ENCODE data around the gene VPS37D.
"Not testable (repeated sequence)": the region's sequence is repeated elsewhere in the genome, so short reads cannot be mapped to it uniquely, and the experiment has no call there.

Gene VPS37D

DNA sequence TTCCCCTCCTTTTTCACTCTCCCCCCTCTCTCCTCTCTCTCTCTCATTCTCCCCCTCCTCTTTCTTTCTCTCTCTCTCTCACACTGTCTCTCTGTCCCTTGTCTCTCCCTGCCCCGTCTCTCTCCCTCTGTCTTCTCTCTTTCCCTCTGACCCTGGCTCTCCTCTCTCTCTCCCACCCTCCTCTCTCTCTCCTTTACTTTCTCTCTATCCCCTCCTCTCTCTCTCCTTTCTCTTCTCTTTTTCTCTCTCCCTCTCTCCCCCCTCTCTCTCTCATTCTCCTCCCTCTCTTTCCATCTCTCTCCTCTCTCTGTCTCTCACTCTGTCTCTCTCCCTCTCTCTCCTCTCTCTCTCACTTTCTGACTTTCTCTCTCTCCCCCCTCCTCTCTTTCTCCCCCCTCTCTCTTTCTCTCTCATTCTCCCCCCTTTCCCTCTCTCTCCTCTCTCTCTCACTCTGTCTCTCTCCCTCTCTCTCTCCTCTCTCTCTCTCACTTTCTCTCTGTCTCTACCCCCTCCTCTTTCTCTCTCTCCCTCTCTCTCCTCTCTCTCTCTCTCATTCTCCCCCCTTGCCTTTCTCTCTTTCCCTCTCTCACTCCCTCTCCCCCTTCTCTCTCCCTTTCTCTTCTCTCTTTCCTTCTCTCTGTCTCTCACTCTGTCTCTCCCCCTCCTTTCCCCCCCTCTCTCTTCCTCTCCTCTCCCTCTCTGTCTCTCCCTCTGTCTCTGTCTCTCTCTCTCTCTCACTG is 18.9 kb upstream of the VPS37D start:
- no CpG with 5 or more reads among the region's 1 CpG for WGBS (ENCODE audit: extremely low coverage, insufficient coverage, low lambda C conversion rate)
- Histone ChIP-seq H3K23ac (ENCODE audit: low read length) (no peak overlapping the region), H3K36me3 (ENCODE audit: control insufficient read depth, insufficient read depth, low read length) (no peaks in the 10 kb centered on the region), H2AK5ac (ENCODE audit: low read length) (no peak overlapping the region), H3K27me3 (ENCODE audit: insufficient read depth, low read length, poor library complexity) (peaks cover 3% of the 10 kb centered on the region), H3K79me2 (ENCODE audit: control insufficient read depth, insufficient read depth, low read length) (no peaks in the 10 kb centered on the region), H3K79me1 (ENCODE audit: low read length) (no peaks in the 10 kb centered on the region), H2BK15ac (replicated peaks; ENCODE audit: low read depth) (no peak overlapping the region), H3K56ac (ENCODE audit: low read length) (no peak overlapping the region), H4K8ac (ENCODE audit: low read depth, low read length) (no peak overlapping the region), H4K5ac (ENCODE audit: low read length) (no peak overlapping the region), H2BK120ac (ENCODE audit: low read depth, low read length) (no peak overlapping the region), H3K4ac (ENCODE audit: low read depth, low read length) (no peak overlapping the region), H3K4me2 (ENCODE audit: low read length) (no peak overlapping the region), H3K4me1 (ENCODE audit: control insufficient read depth, low read depth, low read length) (no peaks in the 10 kb centered on the region), H3K18ac (ENCODE audit: low read length) (no peak overlapping the region), H3K27ac (ENCODE audit: low read depth, low read length) (no peak overlapping the region), H3K4me3 (ENCODE audit: low read length) (no peak overlapping the region), H3K9ac (ENCODE audit: low read length) (no peak overlapping the region), H2BK5ac (ENCODE audit: low read length) (no peak overlapping the region)
- no peak for DNase-seq

DNA sequence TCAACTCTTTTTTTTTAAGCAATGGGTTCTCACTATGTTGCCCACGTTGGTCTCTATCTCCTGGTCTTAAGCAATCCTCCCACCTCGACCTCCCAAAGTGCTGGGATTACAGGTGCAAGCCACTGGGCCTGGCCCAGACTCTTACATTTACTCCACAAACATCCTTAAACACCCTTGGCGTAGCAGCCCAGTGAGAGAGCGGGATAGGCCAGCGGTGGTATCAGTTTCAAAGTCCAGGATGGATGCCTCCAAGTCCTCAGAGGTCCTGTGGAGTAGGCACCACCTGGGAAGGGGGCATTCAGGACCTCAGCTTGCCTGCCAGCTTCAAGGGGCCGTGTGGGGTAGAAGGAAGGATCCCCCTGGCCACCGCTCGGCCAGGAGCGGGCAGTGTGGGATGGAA is 18.1 kb upstream of the VPS37D start:
- H3K56ac ChIP-seq (ENCODE audit: low read length) = no peak overlapping the region
- H4K5ac ChIP-seq (ENCODE audit: low read length) = no peak overlapping the region
- no peak overlapping the region for H4K8ac ChIP-seq (ENCODE audit: low read depth, low read length)
- H3K27me3 ChIP-seq (ENCODE audit: insufficient read depth, low read length, poor library complexity) = peaks cover 3% of the 10 kb centered on the region
- no peak overlapping the region for H3K23ac ChIP-seq (ENCODE audit: low read length)
- no peaks in the 10 kb centered on the region for H3K79me2 ChIP-seq (ENCODE audit: control insufficient read depth, insufficient read depth, low read length)
- H2BK5ac ChIP-seq (ENCODE audit: low read length) = no peak overlapping the region
- DNase-seq = no peak
- no peak overlapping the region for H3K4me3 ChIP-seq (ENCODE audit: low read length)
- no peak overlapping the region for H3K4me2 ChIP-seq (ENCODE audit: low read length)
- no peak overlapping the region for H2BK120ac ChIP-seq (ENCODE audit: low read depth, low read length)
- H3K36me3 ChIP-seq (ENCODE audit: control insufficient read depth, insufficient read depth, low read length) = no peaks in the 10 kb centered on the region
- H3K4ac ChIP-seq (ENCODE audit: low read depth, low read length) = no peak overlapping the region
- no peak overlapping the region for H3K9ac ChIP-seq (ENCODE audit: low read length)
- H3K4me1 ChIP-seq (ENCODE audit: control insufficient read depth, low read depth, low read length) = no peaks in the 10 kb centered on the region
- no peak overlapping the region for H2AK5ac ChIP-seq (ENCODE audit: low read length)
- no peak overlapping the region for H2BK15ac ChIP-seq (replicated peaks; ENCODE audit: low read depth)
- no peak overlapping the region for H3K18ac ChIP-seq (ENCODE audit: low read length)
- H3K79me1 ChIP-seq (ENCODE audit: low read length) = no peaks in the 10 kb centered on the region
- WGBS (ENCODE audit: extremely low coverage, insufficient coverage, low lambda C conversion rate) = no CpG with 5 or more reads among the region's 9 CpGs
- no peak overlapping the region for H3K27ac ChIP-seq (ENCODE audit: low read depth, low read length)

DNA sequence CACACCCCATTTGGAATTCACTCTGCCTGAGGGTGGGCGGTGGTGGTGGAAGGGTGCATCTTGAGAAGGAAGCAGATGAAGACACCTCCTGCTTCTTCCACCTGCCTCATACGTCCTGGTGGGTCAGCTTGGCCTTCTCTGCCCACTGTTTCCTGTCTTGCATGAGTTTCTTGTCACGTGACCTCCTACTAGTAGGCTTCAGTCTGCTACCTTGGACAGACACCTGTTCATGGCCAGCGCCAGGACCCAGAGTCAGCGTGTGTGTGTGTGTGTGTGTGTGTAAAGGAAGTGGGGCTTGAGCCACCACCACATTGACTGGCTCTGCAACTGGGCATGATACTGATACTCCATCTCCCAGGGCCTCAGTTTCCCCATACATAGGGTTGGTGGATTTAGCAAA is 17.1 kb upstream of the VPS37D start:
- Histone ChIP-seq H3K4me1 (ENCODE audit: control insufficient read depth, low read depth, low read length) (no peaks in the 10 kb centered on the region), H3K79me1 (ENCODE audit: low read length) (no peaks in the 10 kb centered on the region), H3K27ac (ENCODE audit: low read depth, low read length) (no peak overlapping the region), H2BK120ac (ENCODE audit: low read depth, low read length) (no peak overlapping the region), H2BK5ac (ENCODE audit: low read length) (no peak overlapping the region), H2BK15ac (replicated peaks; ENCODE audit: low read depth) (no peak overlapping the region), H2AK5ac (ENCODE audit: low read length) (no peak overlapping the region), H3K27me3 (ENCODE audit: insufficient read depth, low read length, poor library complexity) (peaks cover 3% of the 10 kb centered on the region), H3K79me2 (ENCODE audit: control insufficient read depth, insufficient read depth, low read length) (no peaks in the 10 kb centered on the region), H4K8ac (ENCODE audit: low read depth, low read length) (no peak overlapping the region), H3K18ac (ENCODE audit: low read length) (no peak overlapping the region), H3K23ac (ENCODE audit: low read length) (no peak overlapping the region), H3K36me3 (ENCODE audit: control insufficient read depth, insufficient read depth, low read length) (no peaks in the 10 kb centered on the region), H3K4ac (ENCODE audit: low read depth, low read length) (no peak overlapping the region), H3K56ac (ENCODE audit: low read length) (no peak overlapping the region), H4K5ac (ENCODE audit: low read length) (no peak overlapping the region), H3K4me2 (ENCODE audit: low read length) (no peak overlapping the region), H3K4me3 (ENCODE audit: low read length) (no peak overlapping the region), H3K9ac (ENCODE audit: low read length) (no peak overlapping the region)
- WGBS (ENCODE audit: extremely low coverage, insufficient coverage, low lambda C conversion rate) = no CpG with 5 or more reads among the region's 5 CpGs
- DNase-seq = no peak

DNA sequence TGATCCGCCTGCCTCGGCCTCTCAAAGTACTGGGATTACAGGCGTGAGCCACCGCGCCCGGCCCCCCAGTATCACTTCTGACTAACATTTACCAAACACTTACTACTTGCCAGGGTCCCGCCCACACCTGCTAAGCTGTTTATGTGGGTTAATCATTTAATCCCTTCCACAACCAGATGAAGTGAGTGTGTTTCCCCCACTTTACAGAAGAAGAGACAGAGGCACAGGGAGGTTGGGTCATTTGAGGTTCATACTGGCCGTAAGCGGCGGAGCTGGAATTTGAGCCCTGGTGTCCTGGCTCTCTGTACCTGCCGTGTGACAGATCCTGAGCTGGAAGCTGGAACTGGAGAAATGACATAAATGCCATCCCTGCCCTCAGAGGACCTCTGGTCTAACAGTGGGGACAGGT is 15.1 kb upstream of the VPS37D start:
- Histone ChIP-seq H3K4me1 (ENCODE audit: control insufficient read depth, low read depth, low read length) (no peaks in the 10 kb centered on the region), H3K27ac (ENCODE audit: low read depth, low read length) (no peak overlapping the region), H3K4me3 (ENCODE audit: low read length) (no peak overlapping the region), H3K27me3 (ENCODE audit: insufficient read depth, low read length, poor library complexity) (peaks cover 3% of the 10 kb centered on the region), H2AK5ac (ENCODE audit: low read length) (no peak overlapping the region), H3K36me3 (ENCODE audit: control insufficient read depth, insufficient read depth, low read length) (no peaks in the 10 kb centered on the region), H3K9ac (ENCODE audit: low read length) (no peak overlapping the region), H3K4ac (ENCODE audit: low read depth, low read length) (no peak overlapping the region), H3K18ac (ENCODE audit: low read length) (no peak overlapping the region), H2BK5ac (ENCODE audit: low read length) (no peak overlapping the region), H3K23ac (ENCODE audit: low read length) (no peak overlapping the region), H3K56ac (ENCODE audit: low read length) (no peak overlapping the region), H3K4me2 (ENCODE audit: low read length) (no peak overlapping the region), H4K5ac (ENCODE audit: low read length) (no peak overlapping the region), H4K8ac (ENCODE audit: low read depth, low read length) (no peak overlapping the region), H3K79me1 (ENCODE audit: low read length) (no peaks in the 10 kb centered on the region), H3K79me2 (ENCODE audit: control insufficient read depth, insufficient read depth, low read length) (no peaks in the 10 kb centered on the region), H2BK120ac (ENCODE audit: low read depth, low read length) (no peak overlapping the region), H2BK15ac (replicated peaks; ENCODE audit: low read depth) (no peak overlapping the region)
- WGBS (ENCODE audit: extremely low coverage, insufficient coverage, low lambda C conversion rate) = no CpG with 5 or more reads among the region's 11 CpGs
- no peak for DNase-seq

DNA sequence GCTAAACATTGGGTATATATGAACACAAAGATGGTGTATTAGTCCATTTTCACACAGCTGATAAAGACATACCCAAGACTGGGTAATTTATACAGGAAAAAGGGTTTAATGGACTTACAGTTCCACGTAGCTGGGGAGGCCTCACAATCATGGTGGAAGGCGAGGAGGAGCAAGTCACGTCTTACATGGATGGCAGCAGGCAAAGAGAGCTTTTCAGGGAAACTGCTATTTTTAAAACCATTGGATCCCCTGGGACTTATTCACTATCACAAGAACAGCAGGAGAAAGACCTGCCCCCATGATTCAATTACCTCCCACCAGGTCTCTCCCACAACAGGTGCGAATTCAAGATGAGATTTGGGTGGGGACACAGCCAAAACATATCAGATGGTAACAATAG is 12.3 kb upstream of the VPS37D start:
- H2BK5ac ChIP-seq (ENCODE audit: low read length); H2BK15ac ChIP-seq (replicated peaks; ENCODE audit: low read depth); H3K27ac ChIP-seq (ENCODE audit: low read depth, low read length); H3K36me3 ChIP-seq (ENCODE audit: control insufficient read depth, insufficient read depth, low read length); H3K4me1 ChIP-seq (ENCODE audit: control insufficient read depth, low read depth, low read length); H3K4me3 ChIP-seq (ENCODE audit: low read length); H2AK5ac ChIP-seq (ENCODE audit: low read length); H3K9ac ChIP-seq (ENCODE audit: low read length); H3K27me3 ChIP-seq (ENCODE audit: insufficient read depth, low read length, poor library complexity); H3K18ac ChIP-seq (ENCODE audit: low read length); H2BK120ac ChIP-seq (ENCODE audit: low read depth, low read length); H3K56ac ChIP-seq (ENCODE audit: low read length); H3K79me1 ChIP-seq (ENCODE audit: low read length); H3K4me2 ChIP-seq (ENCODE audit: low read length); DNase-seq; H4K5ac ChIP-seq (ENCODE audit: low read length); H3K79me2 ChIP-seq (ENCODE audit: control insufficient read depth, insufficient read depth, low read length); H3K23ac ChIP-seq (ENCODE audit: low read length); H3K4ac ChIP-seq (ENCODE audit: low read depth, low read length); H4K8ac ChIP-seq (ENCODE audit: low read depth, low read length): not testable (repeated sequence)
- no CpG with 5 or more reads among the region's 4 CpGs for WGBS (ENCODE audit: extremely low coverage, insufficient coverage, low lambda C conversion rate)

DNA sequence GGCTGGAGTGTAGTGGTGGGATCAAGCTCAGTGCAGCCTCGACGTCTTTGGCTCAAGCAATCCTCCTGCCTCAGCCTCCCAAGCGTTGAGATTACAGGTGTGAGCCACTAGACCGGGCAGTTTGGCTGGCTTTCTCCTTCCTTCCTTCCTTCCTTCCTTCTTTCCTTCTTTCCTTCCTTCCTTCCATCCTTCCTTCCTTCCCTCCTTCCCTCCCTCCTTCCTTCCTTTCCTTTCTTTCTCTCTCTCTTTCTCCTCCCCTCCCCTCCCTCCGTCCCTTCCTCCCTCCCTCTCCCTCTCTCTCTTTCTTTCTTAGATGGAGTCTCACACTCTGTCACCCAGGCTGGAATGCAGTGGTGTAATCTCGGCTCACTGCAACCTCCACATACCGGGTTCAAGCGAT is 7.6 kb upstream of the VPS37D start:
- WGBS (ENCODE audit: extremely low coverage, insufficient coverage, low lambda C conversion rate) = no CpG with 5 or more reads among the region's 8 CpGs

More for the DNA sequence above, 7.6 kb upstream of the VPS37D start:
- H3K27ac ChIP-seq (ENCODE audit: low read depth, low read length) = no peak overlapping the region
- H2AK5ac ChIP-seq (ENCODE audit: low read length) = no peak overlapping the region
- DNase-seq = no peak
- H3K4me2 ChIP-seq (ENCODE audit: low read length) = no peak overlapping the region
- H2BK15ac ChIP-seq (replicated peaks; ENCODE audit: low read depth) = no peak overlapping the region
- H3K4ac ChIP-seq (ENCODE audit: low read depth, low read length) = no peak overlapping the region
- no peak overlapping the region for H2BK120ac ChIP-seq (ENCODE audit: low read depth, low read length)
- H3K23ac ChIP-seq (ENCODE audit: low read length) = no peak overlapping the region
- H2BK5ac ChIP-seq (ENCODE audit: low read length) = no peak overlapping the region
- H4K8ac ChIP-seq (ENCODE audit: low read depth, low read length) = no peak overlapping the region
- no peaks in the 10 kb centered on the region for H3K79me1 ChIP-seq (ENCODE audit: low read length)
- no peaks in the 10 kb centered on the region for H3K27me3 ChIP-seq (ENCODE audit: insufficient read depth, low read length, poor library complexity)
- H3K79me2 ChIP-seq (ENCODE audit: control insufficient read depth, insufficient read depth, low read length) = no peaks in the 10 kb centered on the region
- no peaks in the 10 kb centered on the region for H3K4me1 ChIP-seq (ENCODE audit: control insufficient read depth, low read depth, low read length)
- no peak overlapping the region for H3K18ac ChIP-seq (ENCODE audit: low read length)
- no peak overlapping the region for H3K56ac ChIP-seq (ENCODE audit: low read length)
- H3K4me3 ChIP-seq (ENCODE audit: low read length) = no peak overlapping the region
- H4K5ac ChIP-seq (ENCODE audit: low read length) = no peak overlapping the region
- no peaks in the 10 kb centered on the region for H3K36me3 ChIP-seq (ENCODE audit: control insufficient read depth, insufficient read depth, low read length)
- no peak overlapping the region for H3K9ac ChIP-seq (ENCODE audit: low read length)
